HEK293T (cell line): Measurements from ENCODE around the gene LAGE3.

Source experiments
- ARNT ChIP-seq: fragments of 450-650 bp; IDR thresholded peaks from 2 replicates; pipeline ENCODE4 v1.6.1; 2017; ENCODE audit warnings: mild to moderate bottlenecking
- LEF1 ChIP-seq: fragments of 450-650 bp; IDR thresholded peaks from 2 replicates; pipeline ENCODE4 v1.6.1; 2017; ENCODE audit warnings: mild to moderate bottlenecking, borderline replicate concordance

- TF ChIP-seq ARNT = no peak
- no peak for TF ChIP-seq LEF1
These were observed 35.6 kb downstream of the LAGE3 start for GRCh38 chrX:154443479-154443910.
